Ectodermal cell (in vitro differentiated cells): Measurements from ENCODE around the gene NBPF12.
"Not testable (repeated sequence)": the region's sequence is repeated elsewhere in the genome, so short reads cannot be mapped to it uniquely, and the experiment has no call there.

Experiments
- H3K27ac ChIP-seq: 2 replicates; pipeline ENCODE4 v1.7.0; 2013; ENCODE audit warnings: mild to moderate bottlenecking, low read depth, low read length; ENCODE audit not compliant: insufficient read depth, poor library complexity, severe bottlenecking
- H3K27me3 ChIP-seq: 2 replicates; pipeline ENCODE4 v1.7.0; 2013; ENCODE audit warnings: mild to moderate bottlenecking, low read length; ENCODE audit not compliant: insufficient read depth, control insufficient read depth, poor library complexity, severe bottlenecking
- H3K36me3 ChIP-seq: one replicate; pipeline ENCODE4 v1.7.0; 2013; ENCODE audit warnings: low read length; ENCODE audit not compliant: control insufficient read depth, insufficient read depth
- H3K4me1 ChIP-seq: one replicate; pipeline ENCODE4 v1.7.0; 2013; ENCODE audit warnings: low read length; ENCODE audit not compliant: control insufficient read depth, insufficient read depth
- H3K4me3 ChIP-seq: 2 replicates; pipeline ENCODE4 v1.7.0; 2013; ENCODE audit warnings: low read depth, low read length, control low read depth; ENCODE audit not compliant: insufficient read depth
- H3K9me3 ChIP-seq: 2 replicates; pipeline ENCODE4 v1.7.0; 2013; ENCODE audit warnings: mild to moderate bottlenecking, low read length, moderate library complexity; ENCODE audit not compliant: control insufficient read depth
- WGBS, 2 experiments: methylation state at CpG; one replicate each; pipeline ENCODE4 v1.1.7; 2013; ENCODE audit warnings: missing lambda C conversion rate in 2 of 2; 5-methylcytosine and 5-hydroxymethylcytosine counted together

NBPF12 gene

GRCh38 chr1:146985855-146986254 is 47.7 kb downstream of the NBPF12 start:
- not testable (repeated sequence) for H3K36me3 ChIP-seq, H3K4me3 ChIP-seq, H3K9me3 ChIP-seq, H3K27ac ChIP-seq, H3K27me3 ChIP-seq, H3K4me1 ChIP-seq
- WGBS, 2 experiments: 84 to 96% methylated on average over 3 to 4 of the region's 4 CpGs

GRCh38 chr1:146986450-146986849 is 48.3 kb downstream of the NBPF12 start:
- not testable (repeated sequence) for H3K27me3 ChIP-seq, H3K27ac ChIP-seq, H3K9me3 ChIP-seq, H3K4me1 ChIP-seq, H3K4me3 ChIP-seq, H3K36me3 ChIP-seq
- WGBS, 2 experiments: no CpG with 5 or more reads among the region's 4 CpGs

GRCh38 chr1:146987502-146987901 is 49.4 kb downstream of the NBPF12 start:
- not testable (repeated sequence) for H3K9me3 ChIP-seq, H3K27me3 ChIP-seq
- no CpG with 5 or more reads among the region's 2 CpGs for WGBS, 2 experiments

GRCh38 chr1:146989455-146989854 is 51.3 kb downstream of the NBPF12 start:
- not testable (repeated sequence) for H3K27ac ChIP-seq, H3K36me3 ChIP-seq, H3K4me1 ChIP-seq, H3K9me3 ChIP-seq, H3K27me3 ChIP-seq, H3K4me3 ChIP-seq
- WGBS, 2 experiments: 80 to 94% methylated on average over 1 of the region's 3 CpGs

More at GRCh38 chr1:146987502-146987901, 49.4 kb downstream of the NBPF12 start:
- not testable (repeated sequence) for H3K4me3 ChIP-seq, H3K36me3 ChIP-seq, H3K4me1 ChIP-seq, H3K27ac ChIP-seq

- H3K27ac ChIP-seq, H3K9me3 ChIP-seq, H3K36me3 ChIP-seq, H3K4me1 ChIP-seq, H3K4me3 ChIP-seq, H3K27me3 ChIP-seq: not testable (repeated sequence)
- WGBS, 2 experiments: no CpG with 5 or more reads among the region's 1 CpG
Observed at GRCh38 chr1:147008495-147008894, 70.4 kb downstream of the NBPF12 start.

- H3K9me3 ChIP-seq, H3K4me3 ChIP-seq, H3K27me3 ChIP-seq, H3K36me3 ChIP-seq, H3K27ac ChIP-seq, H3K4me1 ChIP-seq: not testable (repeated sequence)
- WGBS, 2 experiments: 90 to 92% methylated on average over 4 of the region's 4 CpGs
Observed at GRCh38 chr1:147026975-147027374, 88.9 kb downstream of the NBPF12 start.

- H3K9me3 ChIP-seq, H3K27me3 ChIP-seq, H3K4me3 ChIP-seq, H3K27ac ChIP-seq, H3K4me1 ChIP-seq, H3K36me3 ChIP-seq: not testable (repeated sequence)
- 90 to 92% methylated on average over 2 to 3 of the region's 4 CpGs for WGBS, 2 experiments
Observed at GRCh38 chr1:147030066-147030653, 92.0 kb downstream of the NBPF12 start.

GRCh38 chr1:147039916-147040315 is 101.8 kb downstream of the NBPF12 start:
- no peak overlapping the region for H3K27ac ChIP-seq
- no peaks in the 10 kb centered on the region for H3K36me3 ChIP-seq
- no peaks in the 10 kb centered on the region for H3K9me3 ChIP-seq
- WGBS, 2 experiments: 81 to 92% methylated on average over 3 of the region's 3 CpGs
- H3K27me3 ChIP-seq: no peaks in the 10 kb centered on the region
- no peak overlapping the region for H3K4me3 ChIP-seq
- no peaks in the 10 kb centered on the region for H3K4me1 ChIP-seq

GRCh38 chr1:147042891-147043290 is 104.8 kb downstream of the NBPF12 start:
- H3K27me3 ChIP-seq, H3K36me3 ChIP-seq, H3K4me3 ChIP-seq, H3K27ac ChIP-seq, H3K4me1 ChIP-seq, H3K9me3 ChIP-seq: not testable (repeated sequence)
- 77 to 88% methylated on average over 2 to 3 of the region's 3 CpGs for WGBS, 2 experiments

GRCh38 chr1:147044511-147044910 is 106.4 kb downstream of the NBPF12 start:
- H3K36me3 ChIP-seq, H3K9me3 ChIP-seq, H3K27ac ChIP-seq, H3K4me3 ChIP-seq, H3K27me3 ChIP-seq, H3K4me1 ChIP-seq: not testable (repeated sequence)
